ENCODE results near the gene SPCS1. TPM values are rescaled to one million over a fixed set of nuclear protein-coding genes. Genes with fewer than 3 reads are reported as not detected.
"Not testable (repeated sequence)": the region's sequence is repeated elsewhere in the genome, so short reads cannot be mapped to it uniquely, and the experiment has no call there.

Gene SPCS1
- 100 to 1,000 TPM in 2 of 3 donors, 10 to 100 TPM in 1; 81.8 to 109 (median 101) TPM for polyA plus RNA-seq

DNA sequence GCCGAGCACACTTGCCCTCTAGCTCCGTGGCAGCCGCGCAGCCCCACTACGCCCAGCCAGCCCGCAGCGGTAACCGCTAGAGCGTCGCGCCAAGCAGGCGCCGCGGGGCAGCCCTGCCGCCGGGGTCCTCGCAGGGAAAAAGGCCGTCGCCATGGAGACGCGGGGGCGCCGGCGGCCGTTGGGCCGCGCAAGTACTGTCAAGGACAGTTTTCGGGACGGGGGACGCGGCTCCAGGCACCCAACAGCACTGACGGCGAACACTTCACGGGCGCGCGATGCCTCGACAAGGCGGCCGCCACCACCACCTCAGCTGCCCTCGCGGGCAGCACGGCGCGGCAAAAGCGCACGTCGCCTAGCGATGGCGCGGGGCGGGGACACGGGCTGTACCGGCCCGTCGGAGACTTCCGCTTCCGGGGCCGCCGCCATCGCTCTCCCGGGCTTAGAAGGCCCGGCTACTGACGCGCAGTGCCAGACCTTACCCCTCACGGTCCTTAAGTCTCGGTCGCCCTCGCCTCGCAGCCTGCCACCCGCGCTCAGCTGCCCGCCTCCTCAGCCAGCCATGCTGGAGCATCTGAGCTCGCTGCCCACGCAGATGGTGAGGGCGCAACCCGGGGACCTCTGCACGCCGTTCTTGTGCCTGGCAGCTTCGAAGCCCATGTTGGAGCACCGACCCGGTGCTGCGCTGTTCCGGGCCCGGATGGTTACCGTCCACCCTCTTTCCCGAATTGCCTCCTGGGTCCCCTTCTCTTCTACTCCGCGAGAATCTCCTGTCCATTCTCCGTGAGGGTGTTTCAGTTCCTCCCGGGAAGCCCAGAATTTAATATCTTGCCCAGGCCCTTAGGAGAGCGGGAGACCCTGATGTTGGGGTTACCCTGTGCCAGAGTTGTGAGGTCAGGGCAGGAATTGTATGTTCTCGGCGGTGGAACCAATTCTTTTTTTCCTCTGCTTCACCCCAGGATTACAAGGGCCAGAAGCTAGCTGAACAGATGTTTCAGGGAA is at the start of gene SPCS1, which contains the start of gene GLT8D1:
TSS of gene SPCS1 (plus strand) at position 419 of the 999 bp plus-strand sequence. CDS start at position 560, 141 bp downstream.
TSS of gene GLT8D1 (minus strand) at position 104 of the 999 bp plus-strand sequence. CDS start 5,331 bp downstream, outside the sequence.
- WGBS, 3 donors, result 0% methylated on average over 90 to 94 of the region's 94 CpGs

DNA sequence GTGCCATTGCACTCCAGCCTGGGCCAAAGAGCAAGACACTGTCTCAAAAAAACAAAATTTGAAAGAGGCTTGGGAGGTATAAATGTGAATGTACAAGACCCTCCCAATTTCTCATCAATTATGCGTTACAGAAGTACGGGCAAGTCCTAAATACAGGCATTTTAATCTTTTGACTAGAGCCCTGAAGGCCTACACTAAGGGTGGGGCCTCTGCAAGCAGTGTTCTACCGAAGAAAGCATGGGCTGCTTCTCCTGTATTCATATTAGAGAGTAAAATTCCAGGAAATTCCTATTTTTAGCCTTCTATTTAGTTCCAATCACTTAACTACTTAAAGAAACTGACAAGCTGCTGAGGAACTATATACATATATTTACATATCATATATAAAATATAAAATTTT is 45.9 kb upstream of the SPCS1 start:
- 58 to 90% (median 60%) methylated on average over 3 of the region's 3 CpGs for WGBS, 3 donors
- no peak overlapping the region for H3K27ac ChIP-seq (ENCODE audit: low read depth, low read length)

More for the DNA sequence above, at the start of gene SPCS1, which contains the start of gene GLT8D1:
- peak within 1 kb of the TSS; percentile 31 for H3K27ac ChIP-seq (ENCODE audit: low read depth, low read length)

DNA sequence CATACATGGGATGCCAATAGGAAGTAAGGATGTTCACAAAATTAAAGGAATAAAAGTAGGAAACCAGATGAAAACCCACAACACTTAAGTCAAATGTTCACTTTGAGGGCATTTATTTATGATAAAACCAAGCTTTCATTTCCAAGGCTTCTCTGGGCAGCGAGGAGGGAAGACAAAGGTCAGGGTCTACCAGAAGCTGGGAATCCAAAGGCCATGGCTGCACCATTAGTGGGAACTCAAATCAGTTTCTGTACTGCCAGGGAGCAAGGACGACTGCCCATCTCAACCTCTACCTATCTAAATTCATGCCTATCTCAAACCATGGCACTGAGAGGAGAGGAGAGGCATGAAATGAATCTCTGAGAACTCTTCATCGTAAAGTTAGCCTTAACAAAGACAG is 42.8 kb upstream of the SPCS1 start:
- WGBS, 3 donors, result 73 to 95% (median 93%) methylated on average over 3 of the region's 3 CpGs
- H3K27ac ChIP-seq (ENCODE audit: low read depth, low read length), result no peak overlapping the region

DNA sequence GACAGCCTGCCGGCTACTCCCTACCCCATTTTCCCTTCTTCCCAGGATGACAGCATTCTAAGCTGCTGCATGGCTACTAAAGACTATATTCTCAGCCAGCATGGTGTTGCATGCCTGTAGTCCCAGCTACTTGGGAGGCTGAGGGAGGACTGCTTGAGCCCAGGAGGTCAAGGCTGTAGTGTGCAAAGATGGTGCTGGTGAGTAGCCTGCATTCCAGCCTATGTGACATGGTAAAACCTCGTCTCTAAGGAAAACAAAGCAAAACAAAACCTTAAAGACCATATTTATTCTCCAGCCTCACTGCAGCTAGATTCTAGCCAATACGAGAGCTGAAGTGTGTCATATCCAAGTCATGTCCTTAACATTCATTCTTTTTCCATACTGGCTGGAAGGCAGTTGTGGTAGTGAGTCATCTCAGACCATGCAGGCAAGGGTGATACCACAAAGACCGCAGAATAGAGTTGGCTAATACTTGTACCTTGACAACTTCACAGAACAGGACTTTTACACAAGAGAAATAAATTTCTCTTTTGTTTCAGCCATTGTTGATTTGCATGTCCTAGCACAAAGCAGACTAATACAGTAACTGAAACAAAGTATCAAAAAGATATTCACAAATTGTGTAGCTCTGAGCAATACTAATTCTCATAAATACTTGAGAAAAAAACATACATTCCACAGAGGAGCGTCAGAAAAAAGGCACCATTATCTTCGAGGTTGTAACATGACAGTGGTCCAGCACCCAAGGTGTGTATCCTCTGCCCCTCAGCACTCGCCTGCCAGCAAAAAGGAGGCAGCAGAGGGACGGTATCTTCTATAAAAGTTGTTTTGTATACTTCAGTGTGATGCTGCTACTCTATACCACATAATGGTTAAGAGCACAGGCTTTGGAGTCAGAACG is 35.0 kb upstream of the SPCS1 start:
- 68 to 88% (median 69%) methylated on average over 9 of the region's 9 CpGs for WGBS, 3 donors
- no peak overlapping the region for H3K27ac ChIP-seq (ENCODE audit: low read depth, low read length)

DNA sequence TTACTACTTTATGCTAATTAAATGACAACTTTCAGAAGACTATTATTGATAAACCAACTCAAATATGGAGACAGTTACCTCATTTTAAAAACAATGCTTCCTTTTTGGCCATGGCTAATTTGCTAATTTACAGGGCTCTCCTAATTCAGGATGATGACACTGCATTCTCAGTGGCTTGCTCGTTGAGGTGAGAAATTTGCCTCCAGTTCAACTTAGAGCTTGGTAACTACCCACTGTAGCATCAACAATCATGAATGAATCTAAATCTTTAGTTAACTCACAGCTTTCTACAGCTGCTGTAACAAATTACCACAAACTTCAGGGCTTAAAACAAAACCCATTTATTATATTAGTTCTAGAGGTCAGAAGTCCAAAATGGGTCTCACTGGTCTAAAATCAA is 34.2 kb upstream of the SPCS1 start:
- no peak overlapping the region for H3K27ac ChIP-seq (ENCODE audit: low read depth, low read length)
- 27 to 54% (median 47%) methylated on average over 1 of the region's 1 CpG for WGBS, 3 donors

DNA sequence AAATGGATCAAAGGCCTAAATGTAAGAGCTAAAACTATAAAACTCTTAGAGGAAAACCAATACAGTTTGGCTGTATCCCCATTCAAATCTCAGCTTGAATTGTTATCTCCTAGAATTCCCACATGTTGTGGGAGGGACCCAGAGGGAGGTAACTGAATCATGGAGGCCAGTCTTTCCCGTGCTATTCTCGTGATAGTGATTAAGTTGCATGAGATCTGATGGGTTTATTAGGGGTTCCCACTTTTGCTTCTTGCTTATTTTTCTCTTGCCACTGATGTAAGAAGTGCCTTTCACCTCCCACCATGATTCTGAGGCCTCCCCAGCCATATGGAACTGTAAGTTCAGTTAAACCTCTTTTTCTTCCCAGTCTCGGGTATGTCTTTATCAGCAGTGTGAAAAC is 29.7 kb upstream of the SPCS1 start:
- H3K27ac ChIP-seq (ENCODE audit: low read depth, low read length), result not testable (repeated sequence)
- WGBS, 3 donors, result 65 to 80% (median 80%) methylated on average over 3 of the region's 3 CpGs

DNA sequence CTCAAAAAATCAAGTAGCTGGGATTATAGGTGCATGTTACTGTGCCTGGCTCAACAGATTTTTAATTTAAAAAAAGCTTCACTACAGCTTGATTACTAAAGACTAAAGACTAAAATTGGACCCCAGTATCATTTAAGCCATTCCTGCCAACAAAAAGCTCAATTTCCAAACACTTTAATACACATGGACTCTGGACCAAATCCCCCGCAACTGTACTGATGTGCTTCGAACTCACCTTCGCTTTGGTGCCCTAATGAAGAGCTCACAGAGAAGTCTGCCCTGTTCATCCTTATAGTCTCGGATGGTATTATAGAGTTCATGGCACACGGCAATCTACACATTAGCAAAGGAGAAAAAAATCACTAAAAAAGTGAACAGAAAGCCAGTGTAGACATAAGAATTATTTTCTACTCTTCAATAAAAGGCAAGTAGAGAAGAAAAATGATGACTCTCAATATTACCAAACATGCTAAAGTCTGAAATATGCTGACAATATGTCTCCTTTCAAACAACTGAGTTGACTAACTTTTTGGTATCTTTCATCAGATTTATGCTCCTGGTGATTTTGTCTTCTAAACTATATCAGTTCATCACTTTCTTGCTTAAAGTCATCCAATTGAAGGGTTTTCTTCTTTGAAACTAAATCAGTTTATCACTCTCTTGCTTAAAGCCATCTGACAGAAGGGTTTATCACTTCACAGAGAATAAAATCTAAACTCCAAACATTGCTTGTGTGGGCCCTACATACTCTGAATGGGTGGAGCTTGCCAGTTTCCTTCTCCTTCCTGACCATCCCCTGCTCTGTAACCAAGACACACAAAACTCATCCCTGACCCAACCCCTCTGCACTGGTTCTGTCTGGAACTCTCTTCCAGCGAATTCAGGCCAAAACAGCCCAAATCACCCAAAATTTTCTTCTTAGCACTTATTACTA is 27.4 kb upstream of the SPCS1 start:
- H3K27ac ChIP-seq (ENCODE audit: low read depth, low read length), result no peak overlapping the region
- WGBS, 3 donors, result 94 to 98% (median 94%) methylated on average over 6 of the region's 6 CpGs

DNA sequence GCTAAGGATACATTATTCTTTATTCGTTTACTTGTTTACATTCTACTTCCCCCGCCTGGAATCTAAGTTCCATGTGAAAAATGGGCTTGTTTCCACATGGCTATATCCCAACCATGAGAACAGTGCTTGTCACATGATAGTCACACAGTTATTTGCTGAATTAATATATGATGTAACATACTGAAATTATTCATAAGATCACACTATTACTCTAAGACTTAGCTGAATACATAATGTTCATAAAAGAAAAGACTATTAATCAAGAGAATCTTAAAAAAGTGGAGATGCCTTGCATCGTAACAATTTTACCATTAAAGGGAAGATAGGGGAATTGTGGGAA is 26.7 kb upstream of the SPCS1 start:
- 59 to 92% (median 91%) methylated on average over 3 of the region's 3 CpGs for whole genome bisulfite sequencing, 3 donors
- no peak overlapping the region for H3K27ac ChIP-seq (ENCODE audit: low read depth, low read length)

DNA sequence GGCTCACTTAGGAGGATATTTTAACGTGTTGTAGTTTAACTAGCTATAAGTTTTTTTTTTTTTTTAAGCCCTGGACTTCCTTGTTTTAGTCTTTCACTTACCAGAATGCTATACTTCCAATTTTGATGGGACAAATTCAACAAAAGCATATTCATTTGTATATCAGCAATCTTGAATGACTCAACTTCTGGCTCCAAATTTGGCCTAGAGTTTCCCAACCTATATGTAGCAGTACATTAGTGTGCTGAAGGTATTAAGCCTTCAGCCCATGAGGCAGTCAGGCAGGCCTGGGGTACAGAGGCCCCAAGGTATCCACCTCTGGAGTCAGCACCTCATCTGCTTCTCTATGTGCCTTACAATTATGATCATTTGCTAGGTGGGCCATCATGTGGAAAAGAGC is 26.1 kb upstream of the SPCS1 start:
- 9 to 60% (median 59%) methylated on average over 1 of the region's 1 CpG for WGBS, 3 donors
- no peak overlapping the region for H3K27ac ChIP-seq (ENCODE audit: low read depth, low read length)

DNA sequence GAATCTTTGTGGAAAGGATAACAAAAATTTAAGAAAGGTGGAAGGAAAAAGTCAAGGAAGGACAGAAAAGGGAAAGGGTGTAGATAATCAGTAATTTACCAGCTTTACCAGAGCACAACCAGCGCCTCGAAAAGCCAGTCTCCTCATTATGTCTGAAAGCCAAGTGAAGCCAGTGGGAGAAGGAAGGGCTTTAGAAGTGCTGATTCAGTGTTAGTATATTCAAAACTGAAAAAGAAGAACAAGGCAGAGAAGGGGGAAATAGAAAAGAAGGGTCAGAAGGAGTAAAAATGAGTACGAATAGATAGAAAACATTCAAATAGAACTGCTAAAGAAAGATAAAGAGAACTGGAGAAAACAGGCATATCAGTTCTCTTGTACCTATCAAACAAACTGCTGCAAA is 24.3 kb upstream of the SPCS1 start:
- WGBS, 3 donors, result 35 to 49% (median 36%) methylated on average over 3 of the region's 3 CpGs
- H3K27ac ChIP-seq (ENCODE audit: low read depth, low read length), result no peak overlapping the region

DNA sequence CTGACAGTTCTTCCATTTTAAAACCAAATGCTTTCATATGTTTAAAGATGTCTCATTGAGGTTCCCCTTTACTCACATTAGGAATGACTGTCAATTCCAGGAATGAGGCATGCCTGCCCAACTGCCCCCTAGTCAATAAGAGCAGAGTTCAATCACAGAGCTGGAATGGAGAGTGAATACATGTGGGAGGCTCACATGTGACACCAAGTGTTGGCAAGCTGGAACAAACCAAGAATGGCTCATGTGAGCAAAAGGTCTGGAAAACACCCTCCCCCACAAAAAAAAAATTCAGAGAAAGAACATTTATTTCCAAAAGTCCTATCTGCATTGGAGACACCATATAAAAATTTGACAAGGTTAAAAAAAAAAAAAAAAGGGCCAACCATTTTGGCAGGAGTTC is 23.9 kb upstream of the SPCS1 start:
- no peak overlapping the region for H3K27ac ChIP-seq (ENCODE audit: low read depth, low read length)

DNA sequence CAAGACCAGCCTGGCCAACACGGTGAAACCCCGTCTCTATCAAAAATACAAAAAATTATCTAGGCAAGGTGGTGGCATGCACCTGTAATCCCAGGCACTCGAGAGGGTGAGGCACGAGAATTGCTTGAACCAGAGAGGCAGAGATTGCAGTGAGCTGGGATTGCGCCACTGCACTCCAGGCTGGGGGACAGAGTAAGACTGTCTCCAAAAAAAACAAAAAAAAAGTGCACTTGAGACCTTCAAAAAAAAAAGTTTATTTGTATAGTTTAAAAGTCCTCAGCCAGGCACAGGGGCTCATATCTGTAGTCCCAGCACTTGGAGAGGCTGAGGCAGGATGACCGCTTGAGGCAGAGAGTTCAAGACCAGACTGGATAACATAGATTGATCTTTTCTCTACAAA is 22.3 kb upstream of the SPCS1 start:
- H3K27ac ChIP-seq (ENCODE audit: low read depth, low read length), result no peak overlapping the region
- 66 to 70% (median 70%) methylated on average over 6 of the region's 6 CpGs for WGBS, 3 donors

DNA sequence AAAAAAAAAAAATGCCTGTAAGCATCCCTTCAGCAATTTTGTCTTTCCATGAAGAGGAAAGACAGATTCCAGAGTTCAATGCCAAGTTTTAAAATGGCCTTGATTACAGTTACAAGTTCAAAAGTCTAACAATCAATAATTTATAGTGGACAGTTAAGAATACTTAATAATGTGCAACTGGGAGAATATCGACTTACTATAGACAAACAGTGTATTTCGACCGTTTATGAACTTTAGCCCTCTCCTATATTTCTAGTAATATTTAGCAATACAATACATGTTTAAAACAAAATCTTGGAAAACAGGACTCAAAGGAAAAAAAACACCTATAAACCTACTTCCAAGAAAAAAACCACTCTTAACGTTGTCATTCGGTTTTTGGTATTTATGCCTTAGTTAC is 21.7 kb upstream of the SPCS1 start:
- H3K27ac ChIP-seq (ENCODE audit: low read depth, low read length), result no peak overlapping the region
- WGBS, 3 donors, result 19 to 55% (median 53%) methylated on average over 5 of the region's 5 CpGs

DNA sequence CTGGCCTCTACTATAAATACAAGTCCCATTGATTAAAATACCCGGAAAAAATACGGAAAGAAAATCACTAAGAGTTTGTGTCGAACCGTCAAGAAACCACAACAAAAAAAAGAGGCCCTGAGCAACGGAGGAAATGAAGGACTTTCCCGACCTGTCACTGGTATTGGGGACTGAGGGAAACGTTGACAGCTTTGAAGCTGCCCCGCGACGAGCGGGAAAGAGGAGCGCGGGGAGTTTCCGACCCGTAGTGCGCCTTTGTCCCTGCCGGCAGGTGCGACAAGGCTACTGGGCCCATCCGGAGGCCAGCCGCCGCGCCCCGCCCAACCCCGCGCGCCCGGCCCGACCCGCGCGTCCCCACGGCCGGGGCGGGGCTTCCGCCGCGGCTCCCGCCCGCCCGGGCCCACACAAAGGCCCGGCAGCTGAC is 20.6 kb upstream of the SPCS1 start:
- peak overlapping the region; percentile 88 for H3K27ac ChIP-seq (ENCODE audit: low read depth, low read length)
- 0% methylated on average over 24 to 41 of the region's 41 CpGs for WGBS, 3 donors

DNA sequence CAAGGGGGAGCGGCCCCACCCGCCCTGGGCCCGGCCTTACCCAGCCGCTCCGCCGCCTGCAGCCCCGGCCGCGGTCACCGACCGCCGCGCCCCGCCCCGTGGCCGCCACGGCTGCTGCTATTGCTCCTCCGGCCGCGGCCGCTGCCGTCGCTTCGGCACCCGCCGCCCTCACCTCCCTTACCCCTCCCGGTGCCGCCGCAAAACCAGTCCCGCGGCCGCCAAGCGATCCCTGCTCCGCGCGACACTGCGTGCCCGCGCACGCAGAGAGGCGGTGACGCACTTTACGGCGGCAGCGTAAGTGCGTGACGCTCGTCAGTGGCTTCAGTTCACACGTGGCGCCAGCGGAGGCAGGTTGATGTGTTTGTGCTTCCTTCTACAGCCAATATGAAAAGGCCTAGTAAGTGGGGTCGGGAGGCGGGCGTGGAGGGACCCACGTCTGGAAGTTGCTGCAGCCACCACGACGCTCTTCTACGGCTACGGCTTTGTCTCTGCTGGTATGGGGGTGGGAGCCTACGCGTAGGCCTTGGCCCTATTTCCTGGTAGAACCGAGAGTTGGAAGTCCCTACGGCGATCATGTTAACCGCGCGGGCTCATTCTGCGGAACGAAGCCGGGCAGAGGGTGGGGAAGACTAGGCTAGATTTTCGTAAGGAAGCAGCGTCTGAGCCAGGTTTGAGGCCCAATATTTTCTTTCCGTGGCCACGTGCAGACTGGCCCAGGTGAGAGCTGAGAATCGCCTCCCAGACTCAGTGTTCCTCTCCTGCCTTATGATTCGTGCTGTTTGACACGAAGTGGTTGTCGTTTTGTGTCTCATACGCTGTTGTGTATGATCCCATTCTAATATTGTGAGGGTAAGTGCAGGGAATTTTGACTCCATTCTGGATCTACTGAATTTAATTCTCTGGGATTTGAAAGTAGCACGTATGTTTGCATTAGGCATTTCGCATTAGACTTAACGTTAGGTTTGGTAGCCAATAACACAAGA is 19.9 kb upstream of the SPCS1 start, which contains the start of the genes GNL3 and PBRM1:
TSS of gene GNL3 (plus strand) at position 324 of the 983 bp plus-strand sequence. CDS start at position 385, 61 bp downstream.
TSS of gene PBRM1 (minus strand) at position 205 of the 983 bp plus-strand sequence.
- 0 to 1% (median 1%) methylated on average over 67 to 82 of the region's 82 CpGs for WGBS, 3 donors
- H3K27ac ChIP-seq (ENCODE audit: low read depth, low read length), result peak within 1 kb of the TSS; percentile 88

DNA sequence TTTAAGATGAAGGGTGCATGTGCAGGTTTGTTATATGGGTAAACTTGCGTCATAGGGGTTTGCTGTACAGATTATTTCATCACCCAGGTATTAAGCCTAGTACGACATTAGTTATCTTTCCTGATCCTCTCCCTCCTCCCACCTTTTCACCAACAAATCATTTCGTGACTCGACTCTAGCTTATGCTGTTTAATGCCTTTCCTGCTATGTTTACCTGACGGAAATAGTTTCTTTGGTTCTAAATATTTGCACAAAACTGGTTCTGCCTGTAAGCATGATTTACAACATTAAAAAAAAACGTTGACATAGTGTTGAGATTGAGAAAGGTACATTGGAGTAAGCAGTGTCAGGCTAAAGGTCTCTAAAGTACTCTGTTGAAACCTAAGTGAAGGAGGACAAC is 17.6 kb upstream of the SPCS1 start:
- WGBS, 3 donors, result 38 to 81% (median 70%) methylated on average over 6 of the region's 6 CpGs
- no peak overlapping the region for H3K27ac ChIP-seq (ENCODE audit: low read depth, low read length)

DNA sequence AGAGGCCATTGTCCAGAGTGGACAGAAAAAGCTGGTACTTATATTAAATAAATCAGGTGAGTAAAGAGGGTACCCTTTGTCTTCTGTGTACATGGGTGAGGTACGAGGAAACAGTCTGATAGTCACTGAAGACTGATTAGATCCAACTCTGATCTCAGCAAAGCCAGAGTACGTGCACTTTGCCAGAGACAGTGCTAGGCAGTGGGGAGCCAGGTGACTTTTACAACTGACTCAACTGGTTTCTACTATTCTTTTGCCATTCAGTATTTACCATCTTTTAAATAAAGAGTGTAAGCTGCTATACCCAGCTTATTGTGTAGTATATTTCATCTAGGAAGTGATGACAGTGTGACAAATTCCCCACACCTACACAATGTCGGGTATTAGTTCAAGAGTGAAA is 16.8 kb upstream of the SPCS1 start:
- no peak overlapping the region for H3K27ac ChIP-seq (ENCODE audit: low read depth, low read length)
- WGBS, 3 donors, result 66 to 89% (median 83%) methylated on average over 3 of the region's 3 CpGs

All from adipose tissue (tissue), 3 donors.